IPS-15b (cell line): ENCODE measurements around the gene EZR.

Experiments
- H3K27me3 ChIP-seq: one replicate; pipeline ENCODE4 v1.6.1; 2013; ENCODE audit warnings: low read length; ENCODE audit not compliant: control insufficient read depth, insufficient read depth
- H3K36me3 ChIP-seq: one replicate; pipeline ENCODE4 v1.6.1; 2013; ENCODE audit warnings: low read length; ENCODE audit not compliant: control insufficient read depth, insufficient read depth
- H3K4me1 ChIP-seq: one replicate; pipeline ENCODE4 v1.6.1; 2013; ENCODE audit warnings: mild to moderate bottlenecking, low read length; ENCODE audit not compliant: control insufficient read depth, insufficient read depth
- H3K4me3 ChIP-seq: one replicate; pipeline ENCODE4 v1.5.1; 2013; ENCODE audit warnings: low read depth, low read length
- H3K9ac ChIP-seq: one replicate; pipeline ENCODE4 v1.6.1; 2013; ENCODE audit warnings: low read depth, mild to moderate bottlenecking, low read length
- H3K9me3 ChIP-seq: one replicate; pipeline ENCODE4 v1.6.1; 2013; ENCODE audit warnings: mild to moderate bottlenecking, low read length; ENCODE audit not compliant: control insufficient read depth, insufficient read depth

Gene EZR

GRCh38 chr6:158759966-158760617 lies 59.1 kb downstream of the EZR start:
- Histone ChIP-seq H3K36me3 (peaks cover 6% of the 10 kb centered on the region), H3K27me3 (no peaks in the 10 kb centered on the region), H3K9ac (no peak overlapping the region), H3K9me3 (no peaks in the 10 kb centered on the region), H3K4me1 (peaks cover 8% of the 10 kb centered on the region), H3K4me3 (no peak overlapping the region)

- Histone ChIP-seq H3K36me3 (no peaks in the 10 kb centered on the region), H3K4me3 (no peak overlapping the region), H3K9ac (no peak overlapping the region), H3K4me1 (peaks cover 8% of the 10 kb centered on the region), H3K27me3 (no peaks in the 10 kb centered on the region), H3K9me3 (no peaks in the 10 kb centered on the region)
Observed at GRCh38 chr6:158758941-158759479, 60.2 kb downstream of the EZR start.

- peaks cover 8% of the 10 kb centered on the region for H3K4me1 ChIP-seq
Observed at GRCh38 chr6:158758451-158758860, 60.7 kb downstream of the EZR start.

GRCh38 chr6:158757753-158758090 lies 61.4 kb downstream of the EZR start:
- Histone ChIP-seq H3K4me3 (no peak overlapping the region), H3K9ac (no peak overlapping the region), H3K27me3 (no peaks in the 10 kb centered on the region), H3K9me3 (no peaks in the 10 kb centered on the region), H3K4me1 (peaks cover 8% of the 10 kb centered on the region), H3K36me3 (no peaks in the 10 kb centered on the region)

More at GRCh38 chr6:158758451-158758860, 60.7 kb downstream of the EZR start:
- Histone ChIP-seq H3K27me3 (no peaks in the 10 kb centered on the region), H3K9ac (no peak overlapping the region), H3K4me3 (no peak overlapping the region), H3K9me3 (no peaks in the 10 kb centered on the region), H3K36me3 (no peaks in the 10 kb centered on the region)

GRCh38 chr6:158756977-158757752 lies 62.0 kb downstream of the EZR start:
- peaks cover 8% of the 10 kb centered on the region for H3K4me1 ChIP-seq
- no peak overlapping the region for H3K9ac ChIP-seq
- H3K9me3 ChIP-seq, result no peaks in the 10 kb centered on the region
- H3K36me3 ChIP-seq, result no peaks in the 10 kb centered on the region
- no peaks in the 10 kb centered on the region for H3K27me3 ChIP-seq
- no peak overlapping the region for H3K4me3 ChIP-seq

- Histone ChIP-seq H3K9ac (no peak overlapping the region), H3K27me3 (no peaks in the 10 kb centered on the region), H3K36me3 (no peaks in the 10 kb centered on the region), H3K4me3 (no peak overlapping the region), H3K9me3 (no peaks in the 10 kb centered on the region), H3K4me1 (peaks cover 8% of the 10 kb centered on the region)
Observed at GRCh38 chr6:158756126-158756525, 63.0 kb downstream of the EZR start.

- Histone ChIP-seq H3K27me3 (no peaks in the 10 kb centered on the region), H3K36me3 (no peaks in the 10 kb centered on the region), H3K4me3 (no peak overlapping the region), H3K9ac (no peak overlapping the region), H3K4me1 (peaks cover 8% of the 10 kb centered on the region), H3K9me3 (no peaks in the 10 kb centered on the region)
Observed at GRCh38 chr6:158755636-158756035, 63.5 kb downstream of the EZR start.

GRCh38 chr6:158754738-158755137 lies 64.4 kb downstream of the EZR start:
- no peaks in the 10 kb centered on the region for H3K36me3 ChIP-seq
- H3K27me3 ChIP-seq, result no peaks in the 10 kb centered on the region
- H3K4me3 ChIP-seq, result no peak overlapping the region
- peaks cover 8% of the 10 kb centered on the region for H3K4me1 ChIP-seq
- H3K9me3 ChIP-seq, result no peaks in the 10 kb centered on the region
- H3K9ac ChIP-seq, result no peak overlapping the region

GRCh38 chr6:158753811-158754210 lies 65.4 kb downstream of the EZR start:
- H3K4me1 ChIP-seq, result peaks cover 7% of the 10 kb centered on the region
- H3K27me3 ChIP-seq, result no peaks in the 10 kb centered on the region
- H3K36me3 ChIP-seq, result no peaks in the 10 kb centered on the region
- no peak overlapping the region for H3K9ac ChIP-seq
- no peak overlapping the region for H3K4me3 ChIP-seq
- H3K9me3 ChIP-seq, result no peaks in the 10 kb centered on the region

- Histone ChIP-seq H3K36me3 (no peaks in the 10 kb centered on the region), H3K9ac (no peak overlapping the region), H3K9me3 (no peaks in the 10 kb centered on the region), H3K4me3 (no peak overlapping the region), H3K4me1 (no peaks in the 10 kb centered on the region), H3K27me3 (no peaks in the 10 kb centered on the region)
Observed at GRCh38 chr6:158752613-158753012, 66.6 kb downstream of the EZR start.

GRCh38 chr6:158751921-158752320 lies 67.2 kb downstream of the EZR start:
- H3K9me3 ChIP-seq, result no peaks in the 10 kb centered on the region
- no peaks in the 10 kb centered on the region for H3K27me3 ChIP-seq
- no peaks in the 10 kb centered on the region for H3K4me1 ChIP-seq
- H3K4me3 ChIP-seq, result no peak overlapping the region
- no peaks in the 10 kb centered on the region for H3K36me3 ChIP-seq
- H3K9ac ChIP-seq, result no peak overlapping the region

- Histone ChIP-seq H3K9me3 (no peaks in the 10 kb centered on the region), H3K4me3 (no peak overlapping the region), H3K27me3 (no peaks in the 10 kb centered on the region), H3K36me3 (no peaks in the 10 kb centered on the region), H3K9ac (no peak overlapping the region), H3K4me1 (no peaks in the 10 kb centered on the region)
Observed at GRCh38 chr6:158751224-158751623, 67.9 kb downstream of the EZR start.
